ENCODE measurements around the gene HSPBP1.

The HSPBP1 gene

GRCh38 chr19:55223291-55224037, 56.4 kb downstream of the HSPBP1 start:
- Histone ChIP-seq H3K27ac (ENCODE audit: extremely low read depth, low read depth, low read length) (no peak overlapping the region), H3K4me1 (ENCODE audit: control insufficient read depth, insufficient read depth, low read length) (no peaks in the 10 kb centered on the region), H3K36me3 (ENCODE audit: control insufficient read depth in 2 of 2, insufficient read depth in 1 of 2, low read length in 2 of 2) (peaks cover 0 to 23% of the 10 kb centered on the region in 2 experiments; a peak in 1 of 3 replicates), H3K9me3 (ENCODE audit: control insufficient read depth, insufficient read depth, low read depth, low read length) (no peaks in the 10 kb centered on the region), H3K4me3 (ENCODE audit: low read depth, low read length) (no peak overlapping the region)
- CTCF ChIA-PET, result interaction anchor here (0.5 to 0.7 kb wide), 2 partner anchors 14 to 29 kb away, joined by 3 to 4 read pairs; no protein-coding TSS in a partner anchor
- POLR2A ChIA-PET, result interaction anchor here (0.6 kb wide), 1 partner anchor 449 kb away, joined by 4 read pairs; no protein-coding TSS in a partner anchor
- TF ChIP-seq ZIC2 (tag by site-specific recombination; IDR thresholded peaks at IDR 0.05) (peak; percentile 66), ZBTB8A (tag by site-specific recombination; IDR thresholded peaks at IDR 0.05) (no peak), ZSCAN4 (tag by site-specific recombination; IDR thresholded peaks at IDR 0.05) (peak; percentile 86)

GRCh38 chr19:55220525-55220924, 59.4 kb downstream of the HSPBP1 start:
- peaks cover 0 to 5% of the 10 kb centered on the region in 2 experiments; a peak in 1 of 3 replicates for H3K36me3 ChIP-seq (ENCODE audit: control insufficient read depth in 2 of 2, insufficient read depth in 1 of 2, low read length in 2 of 2)
- TF ChIP-seq ZBTB10 (tag by site-specific recombination; IDR thresholded peaks at IDR 0.05), result no peak
- peak; percentile 93 for TF ChIP-seq REST (tag by site-specific recombination; IDR thresholded peaks at IDR 0.05)
- H3K27ac ChIP-seq (ENCODE audit: extremely low read depth, low read depth, low read length), result no peak overlapping the region
- POLR2A ChIA-PET, result no interaction called here
- no peak overlapping the region for H3K4me3 ChIP-seq (ENCODE audit: low read depth, low read length)
- H3K4me1 ChIP-seq (ENCODE audit: control insufficient read depth, insufficient read depth, low read length), result peaks cover 10% of the 10 kb centered on the region
- no peaks in the 10 kb centered on the region for H3K9me3 ChIP-seq (ENCODE audit: control insufficient read depth, insufficient read depth, low read depth, low read length)
- CTCF ChIA-PET, result interaction anchor here (0.6 to 1.1 kb wide), 3 partner anchors 10 to 198 kb away, joined by 3 to 5 read pairs (median 5); no protein-coding TSS in a partner anchor

GRCh38 chr19:55216461-55217198, 63.3 kb downstream of the HSPBP1 start:
- POLR2A ChIA-PET, result interaction anchor here (0.5 to 2.5 kb wide), 8 partner anchors 10 to 191 kb away, joined by 3 to 39 read pairs (median 5); partner anchors contain the start of genes PPP1R12C, PPP6R1 and UBE2S
- H3K27ac ChIP-seq (ENCODE audit: extremely low read depth, low read depth, low read length), result peak overlapping the region; percentile 67
- TF ChIP-seq ZNF302 (tag by site-specific recombination; IDR thresholded peaks at IDR 0.05; ENCODE audit: low read depth), result peak; percentile 84; the same call in 1 of the 2 replicates
- no peak; the same call in 1 of the 2 replicates for TF ChIP-seq ZNF133 (tag by site-specific recombination; IDR thresholded peaks at IDR 0.05)
- no peak for TF ChIP-seq HOXA7 (CRISPR knock-in tag; IDR thresholded peaks at IDR 0.05; ENCODE audit: borderline replicate concordance)
- peak; percentile 85 for TF ChIP-seq GLIS2 (tag by site-specific recombination; IDR thresholded peaks at IDR 0.05)
- TF ChIP-seq ZNF121 (tag by site-specific recombination; IDR thresholded peaks at IDR 0.05), result peak; percentile 86; the same call in 1 of the 2 replicates
- no peak for TF ChIP-seq OVOL3 (tag by site-specific recombination; IDR thresholded peaks at IDR 0.05)
- no peak for TF ChIP-seq ZNF626 (tag by site-specific recombination; IDR thresholded peaks at IDR 0.05)
- peak; percentile 99 for TF ChIP-seq REST (tag by site-specific recombination; IDR thresholded peaks at IDR 0.05)
- peak; percentile 93 for TF ChIP-seq ZNF148 (tag by site-specific recombination; IDR thresholded peaks at IDR 0.05; ENCODE audit: borderline replicate concordance)

More at GRCh38 chr19:55216461-55217198, 63.3 kb downstream of the HSPBP1 start:
- Histone ChIP-seq H3K36me3 (ENCODE audit: control insufficient read depth in 2 of 2, insufficient read depth in 1 of 2, low read length in 2 of 2) (no peaks in the 10 kb centered on the region), H3K9me3 (ENCODE audit: control insufficient read depth, insufficient read depth, low read depth, low read length) (no peaks in the 10 kb centered on the region; the same call in 1 of the 2 replicates), H3K4me1 (ENCODE audit: control insufficient read depth, insufficient read depth, low read length) (peaks cover 10% of the 10 kb centered on the region), H3K4me3 (ENCODE audit: low read depth, low read length) (peak overlapping the region; percentile 72)
- CTCF ChIA-PET, result interaction anchor here (0.5 to 2.2 kb wide), 6 partner anchors 13 to 251 kb away, joined by 3 to 6 read pairs (median 3); no protein-coding TSS in a partner anchor

All from HEK293 (cell line).